Esophagus muscularis mucosa (tissue), 4 donors: ENCODE results near the gene CCDC54. TPM values are rescaled to one million over a fixed set of nuclear protein-coding genes. Genes with fewer than 3 reads are reported as not detected.

Source experiments
- DNase-seq: peaks from one replicate; pipeline ENCODE4 v3.0.0-alpha.2; 2017; ENCODE audit errors: extremely low spot score
- H3K27ac ChIP-seq, 4 donors: fragments of 200-600 bp; sonication (generic); replicated peaks in 1 of 4; 1 replicate in 3 of 4; 2 replicates in 1 of 4; pipeline ENCODE4 v1.5.1; 2016 to 2019; ENCODE audit warnings: mild to moderate bottlenecking in 1 of 4
- H3K27me3 ChIP-seq, 4 donors: fragments of 200-600 bp; sonication (generic); one replicate each; pipeline versions ENCODE4 v1.5.1 to v1.6.0; 2016 to 2019
- H3K36me3 ChIP-seq, 4 donors: fragments of 200-600 bp; sonication (generic); one replicate each; pipeline ENCODE4 v1.5.1; 2016 to 2019
- H3K4me1 ChIP-seq, 4 donors: fragments of 200-600 bp; sonication (generic); one replicate each; pipeline ENCODE4 v1.5.1; 2016 to 2019
- H3K4me3 ChIP-seq, 4 donors: fragments of 200-600 bp; sonication (generic); 1 replicate in 2 of 4; 2 replicates in 2 of 4; pipeline ENCODE4 v1.5.1; 2016 to 2019; ENCODE audit warnings: mild to moderate bottlenecking in 4 of 4, moderate library complexity in 1 of 4
- H3K9me3 ChIP-seq, 4 donors: fragments of 200-600 bp; sonication (generic); 1 replicate in 3 of 4; 2 replicates in 1 of 4; pipeline ENCODE4 v1.5.1; 2016 to 2019
- EP300 ChIP-seq: sonication (generic); formaldehyde crosslinking; IDR thresholded peaks from one replicate; pipeline ENCODE4 v1.6.1; 2017; ENCODE audit warnings: antibody characterized with exemption
- POLR2A ChIP-seq: fragments of 450-650 bp; IDR thresholded peaks from one replicate; pipeline ENCODE4 v1.6.1; 2017; ENCODE audit warnings: antibody characterized with exemption, moderate library complexity, mild to moderate bottlenecking, low read depth
- POLR2AphosphoS5 ChIP-seq, 2 donors: sonication (generic); formaldehyde crosslinking; IDR thresholded peaks; one replicate each; pipeline ENCODE4 v1.6.1; 2017; ENCODE audit warnings: antibody characterized with exemption in 2 of 2
- WGBS: methylation state at CpG from one replicate; pipeline ENCODE4 v1.1.5; 2018; 5-methylcytosine and 5-hydroxymethylcytosine counted together
- intact Hi-C: fragments of 100-400 bp; cut with DNase I; formaldehyde crosslinking; loops from one replicate; pipeline ENCODE4 v1.15.1; 2023
- total RNA-seq, 4 donors: library from RNA; depleted of rRNA; stranded (reverse); fragments of >200 nt; gene quantifications; one replicate each; pipeline versions ENCODE4 v1.1.0 to v1.2.1, GENCODE V29; 2016
- TF ChIP-seq, protein P1 (sequence below), 3 experiments: fragments of 200-600 bp in 2 of 3; fragments of 450-650 bp in 1 of 3; sonication (generic) in 2 of 3; IDR thresholded peaks; one replicate each; pipeline ENCODE4 v1.5.1; 2017 to 2019; ENCODE audit warnings: antibody characterized with exemption in 3 of 3, mild to moderate bottlenecking in 2 of 3, moderate library complexity in 1 of 3

Gene CCDC54
- total RNA-seq, 4 donors from 2014 or later, result not detected

GRCh38 chr3:107372506-107372905, 4.7 kb upstream of the CCDC54 start:
- Histone ChIP-seq H3K27me3 (no peaks in the 10 kb centered on the region), H3K4me3 (no peak overlapping the region), H3K9me3 (no peaks in the 10 kb centered on the region), H3K36me3 (no peaks in the 10 kb centered on the region), H3K27ac (no peak overlapping the region), H3K4me1 (no peaks in the 10 kb centered on the region)
- DNase-seq, result no peak
- TF ChIP-seq, protein P1, sequence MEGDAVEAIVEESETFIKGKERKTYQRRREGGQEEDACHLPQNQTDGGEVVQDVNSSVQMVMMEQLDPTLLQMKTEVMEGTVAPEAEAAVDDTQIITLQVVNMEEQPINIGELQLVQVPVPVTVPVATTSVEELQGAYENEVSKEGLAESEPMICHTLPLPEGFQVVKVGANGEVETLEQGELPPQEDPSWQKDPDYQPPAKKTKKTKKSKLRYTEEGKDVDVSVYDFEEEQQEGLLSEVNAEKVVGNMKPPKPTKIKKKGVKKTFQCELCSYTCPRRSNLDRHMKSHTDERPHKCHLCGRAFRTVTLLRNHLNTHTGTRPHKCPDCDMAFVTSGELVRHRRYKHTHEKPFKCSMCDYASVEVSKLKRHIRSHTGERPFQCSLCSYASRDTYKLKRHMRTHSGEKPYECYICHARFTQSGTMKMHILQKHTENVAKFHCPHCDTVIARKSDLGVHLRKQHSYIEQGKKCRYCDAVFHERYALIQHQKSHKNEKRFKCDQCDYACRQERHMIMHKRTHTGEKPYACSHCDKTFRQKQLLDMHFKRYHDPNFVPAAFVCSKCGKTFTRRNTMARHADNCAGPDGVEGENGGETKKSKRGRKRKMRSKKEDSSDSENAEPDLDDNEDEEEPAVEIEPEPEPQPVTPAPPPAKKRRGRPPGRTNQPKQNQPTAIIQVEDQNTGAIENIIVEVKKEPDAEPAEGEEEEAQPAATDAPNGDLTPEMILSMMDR (IDR thresholded peaks at IDR 0.05), result no peak
- no peak for TF ChIP-seq EP300
- no peak for TF ChIP-seq POLR2A
- no peak for TF ChIP-seq POLR2AphosphoS5 (IDR thresholded peaks at IDR 0.05)
- intact Hi-C loops, result no loop called here
- WGBS, result 85% methylated on average over 6 of the region's 6 CpGs

DNA sequence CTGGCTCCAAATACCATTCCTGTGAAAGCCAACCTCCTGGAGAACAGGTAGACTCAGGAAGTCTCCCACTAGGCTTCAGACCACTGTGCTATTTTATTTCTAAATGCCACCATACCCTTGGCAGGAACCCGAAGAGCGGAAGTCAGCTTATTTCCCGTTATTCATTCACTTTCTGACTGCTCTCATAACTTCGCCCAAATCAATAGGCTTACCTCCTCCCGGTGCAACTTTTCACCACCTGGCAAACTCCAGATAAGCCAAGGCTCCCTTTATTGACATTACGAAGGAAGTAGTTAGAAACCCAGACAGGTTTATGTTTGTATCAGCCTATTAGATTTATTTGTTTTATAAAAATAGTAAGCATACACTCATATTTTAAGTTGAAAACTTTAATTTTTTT, 3.3 kb upstream of the CCDC54 start:
- H3K4me3 ChIP-seq, result no peak overlapping the region

DNA sequence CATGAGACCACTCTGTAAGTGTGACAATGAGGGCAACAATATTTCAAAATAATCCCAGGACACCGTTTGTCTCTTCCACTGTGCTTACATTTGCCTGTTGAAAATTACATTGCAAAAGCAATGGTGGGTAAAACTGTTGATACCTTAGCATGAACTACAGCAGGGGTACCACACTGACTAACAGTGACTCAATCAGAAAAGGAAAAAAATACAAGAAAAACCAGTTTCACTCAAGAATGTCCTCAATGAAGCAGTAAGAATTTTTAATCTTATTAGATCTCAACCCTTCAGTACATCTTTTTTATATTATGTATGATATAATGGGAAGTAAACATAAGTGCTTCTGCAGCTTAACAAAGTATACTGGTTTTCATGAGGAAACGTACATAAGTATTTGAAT, 1.6 kb upstream of the CCDC54 start:
- Histone ChIP-seq H3K4me3 (no peak overlapping the region), H3K36me3 (no peaks in the 10 kb centered on the region), H3K27me3 (no peaks in the 10 kb centered on the region), H3K4me1 (no peaks in the 10 kb centered on the region), H3K9me3 (no peaks in the 10 kb centered on the region), H3K27ac (no peak overlapping the region)
- TF ChIP-seq, protein P1 (IDR thresholded peaks at IDR 0.05), result no peak
- TF ChIP-seq POLR2AphosphoS5 (IDR thresholded peaks at IDR 0.05) (no peak), POLR2A (no peak), EP300 (no peak)
- WGBS, result 73% methylated on average over 2 of the region's 2 CpGs
- DNase-seq, result no peak
- intact Hi-C loops, result no loop called here

More for the DNA sequence above, 3.3 kb upstream of the CCDC54 start:
- no peak for DNase-seq
- Histone ChIP-seq H3K4me1 (no peaks in the 10 kb centered on the region), H3K9me3 (no peaks in the 10 kb centered on the region), H3K36me3 (no peaks in the 10 kb centered on the region), H3K27ac (no peak overlapping the region), H3K27me3 (no peaks in the 10 kb centered on the region)
- intact Hi-C loops, result no loop called here
- TF ChIP-seq POLR2A (no peak), POLR2AphosphoS5 (IDR thresholded peaks at IDR 0.05) (no peak), EP300 (no peak)
- TF ChIP-seq, protein P1 (IDR thresholded peaks at IDR 0.05), result no peak
- WGBS, result 69% methylated on average over 6 of the region's 6 CpGs

- Histone ChIP-seq H3K9me3 (no peaks in the 10 kb centered on the region), H3K4me1 (peaks cover 0 to 12% (median 3%) of the 10 kb centered on the region in 4 donors), H3K4me3 (no peak overlapping the region), H3K27ac (no peak overlapping the region), H3K27me3 (no peaks in the 10 kb centered on the region), H3K36me3 (no peaks in the 10 kb centered on the region)
- TF ChIP-seq, protein P1 (IDR thresholded peaks at IDR 0.05), result no peak
- TF ChIP-seq POLR2AphosphoS5 (IDR thresholded peaks at IDR 0.05) (no peak), POLR2A (no peak), EP300 (no peak)
- intact Hi-C loops, result no loop called here
- 28% methylated on average over 4 of the region's 4 CpGs for WGBS
- no peak for DNase-seq
Measured at GRCh38 chr3:107382631-107383030, 5.4 kb downstream of the CCDC54 start.

- 94% methylated on average over 2 of the region's 2 CpGs for WGBS
- Histone ChIP-seq H3K36me3 (no peaks in the 10 kb centered on the region), H3K9me3 (no peaks in the 10 kb centered on the region), H3K4me1 (peaks cover 0 to 12% (median 3%) of the 10 kb centered on the region in 4 donors), H3K4me3 (no peak overlapping the region), H3K27me3 (no peaks in the 10 kb centered on the region), H3K27ac (no peak overlapping the region)
- no peak for DNase-seq
- no peak for TF ChIP-seq EP300
- TF ChIP-seq POLR2A, result no peak
- TF ChIP-seq, protein P1 (IDR thresholded peaks at IDR 0.05), result no peak
- no peak for TF ChIP-seq POLR2AphosphoS5 (IDR thresholded peaks at IDR 0.05)
- intact Hi-C loops, result no loop called here
Measured at GRCh38 chr3:107384428-107384827, 7.2 kb downstream of the CCDC54 start.
